CD1c-positive myeloid dendritic cell (primary cell): ENCODE measurements around the gene OR2T10.
"Not testable (repeated sequence)": the region's sequence is repeated elsewhere in the genome, so short reads cannot be mapped to it uniquely, and the experiment has no call there.

Experiments
- DNase-seq: peaks from one replicate; pipeline ENCODE4 v3.0.0-alpha.2; 2016; ENCODE audit errors: extremely low spot score

Gene OR2T10

DNA sequence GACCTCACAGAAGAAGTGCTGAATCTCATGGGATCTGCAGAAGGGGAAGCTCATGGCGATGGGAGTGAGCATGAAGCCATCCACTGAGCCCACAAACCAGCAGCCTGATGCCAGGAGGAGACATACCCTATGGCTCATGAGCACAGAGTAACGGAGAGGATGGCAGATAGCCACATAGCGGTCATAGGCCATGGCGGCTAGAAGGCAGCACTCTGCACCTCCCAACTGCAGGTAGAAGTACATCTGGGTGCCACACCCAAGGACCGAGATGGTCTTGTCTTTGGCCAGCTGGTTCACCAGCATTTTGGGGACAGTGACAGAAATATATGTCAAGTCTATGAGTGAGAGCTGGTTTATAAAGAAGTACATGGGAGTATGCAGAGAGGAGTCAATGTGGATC is 4.3 kb downstream of the OR2T10 start:
- no peak for DNase-seq

DNA sequence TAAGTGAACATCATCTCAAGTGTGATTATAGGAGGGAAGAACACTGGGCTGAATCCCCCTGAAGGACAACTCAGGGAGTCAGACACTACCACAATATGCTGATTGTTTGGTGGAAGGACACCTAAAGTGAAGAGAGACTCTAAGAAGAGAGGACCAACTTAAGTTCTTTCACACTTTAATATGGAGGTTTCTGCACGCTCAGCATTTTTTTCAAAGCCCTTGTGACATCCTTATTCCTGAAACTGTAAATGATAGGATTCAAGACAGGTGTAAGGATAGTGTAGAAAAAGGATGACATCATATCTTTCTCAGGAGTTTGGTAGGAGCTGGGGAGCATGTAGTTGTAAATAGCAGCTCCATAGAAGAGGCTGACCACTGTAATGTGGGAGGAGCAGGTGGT is 4.8 kb downstream of the OR2T10 start:
- no peak for DNase-seq

DNA sequence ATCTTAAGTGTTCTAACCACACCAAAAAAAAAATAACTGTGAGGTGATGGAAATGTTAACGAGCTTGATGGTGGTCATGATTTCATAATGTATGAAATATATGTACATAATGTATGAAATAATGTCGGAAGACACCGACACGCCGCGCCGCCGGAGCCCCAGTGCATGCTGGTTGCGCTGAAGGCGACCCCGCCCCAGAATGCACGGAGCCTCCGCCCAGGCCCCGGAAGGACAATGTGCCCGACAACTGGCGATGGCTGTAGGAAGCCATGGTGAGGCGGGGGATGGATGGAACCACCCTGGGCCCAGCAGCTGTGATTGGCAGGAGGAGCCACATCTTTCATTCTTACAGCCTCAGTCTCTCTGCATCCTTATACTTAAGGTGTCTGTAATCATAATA is 7.4 kb downstream of the OR2T10 start:
- DNase-seq = no peak

DNA sequence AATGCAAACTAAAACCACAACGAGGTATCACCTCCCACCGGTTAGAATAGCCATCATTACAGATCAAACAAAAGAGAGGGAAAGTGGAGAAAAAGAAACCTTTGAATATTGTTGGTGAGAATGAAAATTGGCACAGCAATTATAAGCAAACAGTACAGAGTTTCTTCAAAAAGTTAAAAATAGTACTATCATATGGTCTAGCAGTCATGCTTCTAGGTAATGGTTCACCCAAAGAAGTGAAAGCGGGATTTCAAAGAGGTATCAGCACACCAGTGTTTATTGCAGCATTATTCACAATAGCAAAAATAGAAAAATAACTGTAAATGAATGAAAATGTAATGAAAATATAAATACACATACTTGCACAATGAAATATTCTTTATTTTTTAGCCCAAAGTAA is 8.2 kb downstream of the OR2T10 start:
- DNase-seq = no peak

DNA sequence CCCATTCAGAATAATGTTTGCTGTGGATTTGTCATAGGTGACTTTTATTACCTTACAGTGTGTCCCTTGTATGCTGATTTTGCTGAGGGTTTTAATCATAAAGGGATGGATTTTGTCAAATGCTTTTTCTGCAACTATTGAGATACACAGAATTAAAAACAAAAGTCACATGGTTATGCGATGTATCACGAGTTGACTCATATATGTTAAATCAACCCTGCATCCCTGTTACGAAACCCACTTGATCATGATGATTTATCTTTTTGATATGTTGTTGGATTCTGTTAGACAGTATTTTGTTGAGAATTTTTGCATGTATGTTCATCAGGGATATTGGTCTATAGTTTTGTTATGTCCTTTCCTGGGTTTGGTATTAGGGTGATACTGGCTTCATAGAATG is 12.2 kb downstream of the OR2T10 start:
- DNase-seq = no peak

DNA sequence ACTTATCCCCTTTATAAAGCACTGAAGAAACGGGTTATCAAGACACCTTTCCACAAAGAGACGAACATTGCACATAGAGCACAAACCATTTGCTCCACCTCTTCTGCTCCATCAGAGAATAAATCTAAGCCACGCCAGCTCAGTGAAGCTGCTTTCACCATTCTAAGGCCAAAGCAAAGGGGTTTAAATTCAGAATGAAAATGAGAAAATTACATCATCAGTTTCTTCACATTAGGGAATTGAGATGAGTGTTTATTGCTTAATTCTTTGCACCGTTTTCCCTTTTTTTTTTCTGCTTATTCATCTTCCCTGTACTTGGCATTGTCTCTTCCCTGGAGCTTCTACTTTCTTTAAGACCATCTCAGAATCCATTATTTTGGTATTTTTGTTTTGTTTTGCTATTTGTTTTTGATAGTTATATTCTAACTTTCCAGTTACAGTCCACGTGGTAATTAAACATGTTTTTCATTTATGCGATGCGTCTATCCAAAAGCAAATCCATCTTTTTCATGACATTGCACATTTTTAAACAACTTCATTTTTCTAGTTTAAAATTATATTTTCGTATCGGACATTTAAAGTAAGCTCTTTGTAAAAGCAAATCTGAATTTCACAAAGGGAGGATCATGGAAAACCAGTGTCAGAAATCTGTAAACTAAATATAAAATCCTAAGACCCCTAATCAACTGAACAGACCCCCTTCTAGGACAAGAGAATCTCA is 21.1 kb downstream of the OR2T10 start:
- peak; percentile 60 for DNase-seq

DNA sequence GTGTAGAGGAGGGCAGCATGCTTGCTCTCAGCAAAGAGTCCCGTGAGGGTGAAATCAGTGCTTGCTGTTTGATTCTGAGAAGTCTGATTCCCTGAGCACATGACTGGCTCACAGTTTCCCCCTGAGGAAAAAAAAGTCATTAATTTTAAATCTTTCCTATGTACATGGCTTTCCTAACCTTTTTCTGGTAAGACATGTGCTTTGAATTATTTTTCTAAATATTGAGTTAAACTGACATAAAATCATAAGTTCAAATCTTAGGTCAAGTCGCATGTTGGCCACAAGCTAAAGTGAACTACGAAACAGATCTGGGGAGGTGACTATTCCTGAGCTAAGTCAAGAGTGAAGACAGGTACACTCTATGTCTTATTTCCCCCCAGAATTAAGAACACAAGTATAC is 22.8 kb downstream of the OR2T10 start, which contains the start of gene OR2T34:
Gene OR2T34 (minus strand): TSS at position 101 of the 400 bp plus-strand sequence. CDS start 0 bp downstream, at position 101.
- not testable (repeated sequence) for DNase-seq

DNA sequence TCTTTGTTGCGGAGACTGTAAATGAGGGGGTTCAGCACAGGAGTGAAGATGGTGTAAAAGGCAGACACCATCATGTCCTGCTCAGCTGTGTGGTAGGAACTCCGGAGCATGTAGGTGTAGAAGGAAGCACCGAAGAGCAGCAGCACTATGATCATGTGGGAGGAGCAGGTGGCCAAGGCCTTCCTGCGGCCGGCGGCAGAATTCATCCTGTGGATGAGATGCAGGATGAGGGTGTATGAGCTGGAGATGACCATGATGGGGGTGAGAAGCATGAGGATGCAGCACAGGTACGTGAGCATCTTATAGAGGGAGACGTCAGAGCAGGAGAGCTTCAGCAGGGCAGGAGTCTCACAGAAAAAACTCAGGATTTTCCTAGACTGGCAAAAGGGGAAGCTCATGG is 23.6 kb downstream of the OR2T10 start:
- DNase-seq = not testable (repeated sequence)

DNA sequence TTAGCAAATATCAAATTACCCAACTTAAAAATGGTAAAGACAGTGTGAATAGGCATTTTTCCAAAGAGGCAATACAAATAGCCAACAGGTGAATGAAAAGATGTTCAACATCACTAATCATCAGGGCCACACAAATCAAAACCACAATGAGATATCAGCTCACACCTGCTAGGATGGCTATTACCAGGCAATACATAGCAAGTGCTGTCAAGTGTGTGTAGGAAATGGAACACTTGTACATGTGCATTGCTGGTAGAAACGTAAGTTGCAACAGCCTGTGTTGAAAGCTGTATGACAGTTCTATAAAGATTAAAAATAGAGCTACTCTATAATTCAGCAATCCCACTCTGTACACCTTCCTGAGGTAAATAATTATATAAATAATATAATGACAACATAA is 25.5 kb downstream of the OR2T10 start:
- DNase-seq = not testable (repeated sequence)

DNA sequence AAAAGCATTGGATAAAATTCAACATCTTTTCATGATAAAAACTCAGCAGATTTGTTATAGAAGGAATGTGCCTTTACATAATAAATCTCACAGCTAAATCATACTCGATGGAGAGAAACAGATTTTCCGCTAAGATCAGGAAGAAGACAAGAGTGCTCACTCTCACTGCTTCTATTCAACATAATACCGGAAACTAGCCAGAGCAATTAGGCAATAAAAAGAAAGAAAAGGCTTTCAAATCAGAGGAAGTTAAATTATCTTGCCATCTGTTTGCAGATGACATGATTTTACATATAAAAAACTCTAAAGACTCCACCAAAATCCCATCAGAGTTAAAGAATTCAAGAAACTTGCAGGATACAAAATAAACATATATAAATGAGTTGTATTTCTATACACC is 26.7 kb downstream of the OR2T10 start:
- DNase-seq = peak; percentile 21

DNA sequence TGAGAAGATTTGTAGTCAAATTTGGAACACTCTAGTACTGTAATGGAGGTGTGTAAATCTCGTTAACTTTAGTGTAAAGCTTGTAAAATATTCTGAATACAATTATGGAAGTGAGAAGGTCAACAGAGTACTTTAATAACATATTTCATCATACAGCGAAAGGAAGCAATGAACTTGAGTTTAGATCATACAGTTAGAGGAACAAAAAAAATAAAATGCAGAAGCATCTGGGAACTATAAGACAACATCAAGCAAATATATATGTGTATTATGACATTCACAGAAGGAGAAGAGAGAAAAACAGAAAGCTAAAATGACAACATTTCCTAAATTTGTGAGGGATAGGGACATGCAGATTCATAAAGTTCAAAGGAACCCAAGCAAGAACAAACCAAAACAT is 28.5 kb downstream of the OR2T10 start:
- peak; percentile 79 for DNase-seq

DNA sequence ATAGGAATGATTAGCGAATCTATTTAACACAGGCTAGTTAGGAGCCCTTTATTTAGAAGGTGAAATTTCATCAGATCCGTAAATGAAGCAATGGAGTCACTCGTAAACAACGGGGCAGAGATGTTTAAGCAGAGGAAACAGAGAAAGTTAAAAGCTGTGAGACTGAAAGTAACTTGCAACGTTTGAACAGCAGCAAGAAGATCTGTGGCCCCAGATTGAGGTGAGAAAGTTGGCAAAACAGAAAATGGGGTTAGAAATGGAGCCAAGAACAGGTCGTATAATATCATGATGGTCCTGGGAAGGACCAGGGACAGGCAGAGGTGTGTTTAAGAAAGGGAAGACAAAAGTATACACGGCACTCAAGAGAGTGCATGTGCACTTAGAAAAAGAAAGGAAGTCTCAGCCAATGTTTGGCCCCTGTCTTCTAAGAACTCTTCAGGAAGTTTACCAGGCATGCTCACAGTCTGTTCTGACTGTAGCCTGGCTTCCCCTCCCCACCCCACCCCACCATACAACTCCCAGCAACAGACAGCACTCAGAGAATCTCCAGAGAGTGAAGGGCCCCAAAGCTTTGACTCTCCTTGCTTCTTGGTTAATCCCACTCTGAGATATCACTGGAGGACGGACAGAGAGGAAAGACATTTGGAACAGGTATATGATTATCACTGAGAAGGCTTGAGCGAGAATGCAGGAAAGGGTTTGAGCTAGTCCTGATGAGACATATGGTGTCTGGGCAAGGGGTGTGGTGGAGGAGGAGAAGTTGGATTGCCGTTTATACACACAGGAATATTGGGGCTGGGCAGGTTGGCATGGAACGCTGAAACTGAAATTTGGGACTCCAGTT is 31.7 kb downstream of the OR2T10 start:
- DNase-seq = not testable (repeated sequence)

DNA sequence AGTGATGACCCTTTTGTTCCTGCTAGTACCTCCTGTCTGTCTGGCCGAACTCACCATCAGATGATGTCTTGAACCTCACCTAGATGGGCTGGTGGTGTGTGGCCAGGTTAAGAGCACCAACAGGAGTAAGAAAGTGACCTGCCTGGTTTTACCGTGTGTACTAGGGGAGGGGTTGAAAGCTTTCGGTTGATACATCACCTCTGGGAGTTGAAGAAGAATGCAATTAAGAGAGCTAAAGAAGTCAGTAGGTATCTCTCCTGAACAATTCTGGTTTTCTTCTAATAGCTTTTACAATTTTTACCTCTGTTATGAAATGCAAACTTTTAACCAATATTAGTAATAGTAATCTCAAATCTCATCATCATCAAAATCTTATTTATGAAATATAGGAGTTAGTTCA is 34.8 kb downstream of the OR2T10 start, which contains the start of gene OR2T29:
Gene OR2T29 (minus strand): TSS at position 101 of the 400 bp plus-strand sequence. CDS start 3,281 bp downstream, outside the sequence.
- not testable (repeated sequence) for DNase-seq

DNA sequence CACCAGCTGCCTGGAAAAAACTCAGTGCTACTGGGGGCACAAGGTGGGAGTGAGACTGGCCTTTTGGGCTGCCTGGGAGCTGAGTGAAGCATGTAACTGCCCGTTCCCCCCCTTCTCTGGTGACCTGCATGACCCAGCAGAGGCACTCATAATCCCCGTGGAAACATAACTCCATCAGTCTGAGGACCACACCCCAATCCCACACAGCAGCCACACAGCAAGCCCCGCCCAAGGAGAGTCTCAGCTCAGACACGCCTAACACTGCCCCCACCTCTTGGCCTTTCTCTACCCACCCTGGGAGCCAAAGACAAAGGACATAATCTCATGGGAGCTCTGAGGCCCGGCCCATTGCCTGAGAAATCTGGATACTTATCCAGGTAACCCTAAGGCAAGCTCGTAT is 46.5 kb downstream of the OR2T10 start:
- not testable (repeated sequence) for DNase-seq

DNA sequence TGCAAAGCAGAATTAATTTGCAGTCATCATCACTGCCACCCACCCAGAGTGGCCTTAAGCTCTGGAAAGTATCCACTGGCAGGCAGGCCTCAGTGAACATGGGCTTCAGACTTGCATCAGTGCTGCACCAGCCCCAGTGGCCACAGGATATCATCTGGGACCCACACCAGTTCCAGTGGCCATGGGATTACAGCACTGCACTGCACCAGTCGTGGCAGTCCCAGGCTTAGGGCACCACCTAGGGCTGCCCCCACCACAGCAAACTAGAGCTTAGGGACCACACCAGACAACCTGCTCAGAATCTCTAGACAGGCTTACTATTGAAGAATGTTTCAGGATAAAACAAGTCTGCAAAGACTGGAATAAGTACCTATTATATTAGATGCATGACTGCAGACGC is 50.1 kb downstream of the OR2T10 start:
- not testable (repeated sequence) for DNase-seq
